MM.1S (cell line): Measurements from ENCODE around the gene CRB1.

Experiments
- EZH2 ChIP-seq: fragments of 300-600 bp; sonication (generic); optimal IDR thresholded peaks from 2 replicates; pipeline ENCODE3; 2017; ENCODE audit warnings: low read depth, mild to moderate bottlenecking, antibody characterized with exemption, low read length, mixed read lengths
- TF ChIP-seq, protein P1 (sequence below): fragments of 300-600 bp; sonication (generic); IDR thresholded peaks from 2 replicates; pipeline ENCODE4 v1.5.1; 2016; ENCODE audit warnings: antibody characterized with exemption, low read length, mixed read lengths

DNA sequence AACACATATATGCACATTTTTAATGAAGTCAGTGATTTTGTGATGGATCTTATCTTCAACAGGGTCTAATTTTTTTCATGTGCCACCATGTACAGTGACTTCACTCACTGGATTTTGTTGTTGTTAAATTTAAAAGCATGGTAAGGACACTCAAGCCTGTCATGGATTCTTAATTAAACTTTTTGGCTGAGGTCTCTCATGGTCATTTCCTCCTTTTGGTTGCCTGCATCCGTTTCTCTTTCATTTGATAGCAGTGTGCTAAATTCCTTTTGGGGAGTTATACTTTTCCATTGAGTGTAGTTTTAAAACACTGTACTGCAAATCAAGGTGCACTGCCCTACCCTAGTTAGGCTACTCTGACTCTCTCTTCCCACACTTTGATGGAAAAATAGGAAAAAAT is 13.2 kb upstream of the CRB1 start:
- TF ChIP-seq, protein P1, sequence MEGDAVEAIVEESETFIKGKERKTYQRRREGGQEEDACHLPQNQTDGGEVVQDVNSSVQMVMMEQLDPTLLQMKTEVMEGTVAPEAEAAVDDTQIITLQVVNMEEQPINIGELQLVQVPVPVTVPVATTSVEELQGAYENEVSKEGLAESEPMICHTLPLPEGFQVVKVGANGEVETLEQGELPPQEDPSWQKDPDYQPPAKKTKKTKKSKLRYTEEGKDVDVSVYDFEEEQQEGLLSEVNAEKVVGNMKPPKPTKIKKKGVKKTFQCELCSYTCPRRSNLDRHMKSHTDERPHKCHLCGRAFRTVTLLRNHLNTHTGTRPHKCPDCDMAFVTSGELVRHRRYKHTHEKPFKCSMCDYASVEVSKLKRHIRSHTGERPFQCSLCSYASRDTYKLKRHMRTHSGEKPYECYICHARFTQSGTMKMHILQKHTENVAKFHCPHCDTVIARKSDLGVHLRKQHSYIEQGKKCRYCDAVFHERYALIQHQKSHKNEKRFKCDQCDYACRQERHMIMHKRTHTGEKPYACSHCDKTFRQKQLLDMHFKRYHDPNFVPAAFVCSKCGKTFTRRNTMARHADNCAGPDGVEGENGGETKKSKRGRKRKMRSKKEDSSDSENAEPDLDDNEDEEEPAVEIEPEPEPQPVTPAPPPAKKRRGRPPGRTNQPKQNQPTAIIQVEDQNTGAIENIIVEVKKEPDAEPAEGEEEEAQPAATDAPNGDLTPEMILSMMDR: no peak
- TF ChIP-seq EZH2: no peak
